ENCODE data around the gene URB1.
A peak's percentile ranks its signal among the peaks of the same experiment; 100 is the strongest.
"Not testable (repeated sequence)": the region's sequence is repeated elsewhere in the genome, so short reads cannot be mapped to it uniquely, and the experiment has no call there.

URB1 gene

DNA sequence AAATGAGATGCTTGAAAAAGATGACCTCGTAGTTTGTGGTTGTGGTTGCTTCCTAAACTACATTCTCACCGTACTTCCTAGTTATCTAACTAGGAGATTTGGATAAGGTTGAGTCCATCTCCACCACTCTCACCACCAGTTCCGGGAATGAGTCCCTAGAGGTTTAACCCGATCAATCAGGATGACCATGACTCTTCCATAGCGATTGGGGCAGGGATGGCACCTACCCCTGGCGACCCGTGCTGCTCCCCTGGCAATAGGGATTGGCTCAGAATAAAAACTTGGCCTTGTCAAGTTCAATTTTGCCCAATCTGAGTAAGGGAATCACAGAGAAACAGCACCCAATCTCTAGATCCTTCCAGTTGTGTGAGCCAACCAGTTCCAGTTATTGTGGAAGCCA is 111.3 kb downstream of the URB1 start:
- DNase-seq: no peak

DNA sequence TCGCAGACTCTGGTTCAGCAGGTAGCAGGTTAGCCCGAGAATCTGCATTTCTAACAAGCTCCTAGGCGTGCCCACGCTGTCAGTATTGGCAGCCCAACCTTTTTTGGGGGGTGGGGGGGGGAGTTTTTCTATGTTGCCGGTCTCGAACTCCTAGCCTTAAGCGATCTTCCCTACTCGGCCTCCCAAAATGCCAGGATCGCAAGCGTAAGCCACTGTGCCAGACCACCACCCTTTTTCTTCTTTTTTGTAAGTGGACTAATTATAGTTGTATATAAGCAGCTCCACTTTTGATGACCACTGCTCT is 113.5 kb downstream of the URB1 start:
- no peak for DNase-seq

DNA sequence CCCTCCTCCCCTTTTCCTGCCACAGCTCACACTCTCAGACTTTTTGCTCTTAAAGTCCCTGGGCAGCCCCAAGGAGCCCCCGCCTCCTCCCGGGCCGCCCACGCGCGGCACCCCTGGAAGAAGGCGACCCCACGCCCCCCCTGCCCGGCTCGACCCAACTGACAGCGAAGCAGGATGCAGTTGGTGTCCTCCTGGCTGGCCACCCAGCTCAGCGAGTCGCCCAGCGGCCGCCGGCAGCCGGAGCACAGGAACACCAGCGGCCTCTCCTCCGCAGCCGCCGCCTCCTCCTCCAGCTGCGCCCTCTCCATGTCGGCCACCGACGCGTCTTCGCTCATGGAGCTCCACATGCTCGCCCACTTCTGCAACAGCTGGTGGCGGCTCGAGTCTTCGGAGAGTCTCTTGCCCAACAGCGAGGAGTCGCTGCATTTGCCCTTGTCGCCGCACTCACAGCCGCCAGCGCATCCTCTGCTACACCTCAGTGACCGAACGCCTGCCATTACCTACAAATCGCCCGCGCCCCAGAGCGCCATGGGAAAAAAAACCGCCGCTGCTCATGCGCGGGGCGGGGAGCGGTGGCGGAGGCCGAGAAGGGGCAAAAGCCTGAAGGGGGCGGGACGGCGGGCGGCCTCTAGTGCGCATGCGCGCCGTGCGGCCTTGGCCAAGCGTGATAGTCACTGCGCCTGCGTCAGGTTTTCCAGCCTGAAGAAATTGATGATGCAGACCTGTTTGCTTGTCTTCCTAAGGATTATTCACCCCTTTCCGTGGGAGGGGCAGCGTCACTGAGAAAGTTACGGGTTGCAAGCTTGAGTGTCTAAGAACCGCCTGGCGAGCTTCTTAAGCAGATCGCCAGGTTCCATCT is 114.1 kb downstream of the URB1 start, which contains the start of gene MIS18A:
Gene MIS18A (minus strand): TSS at position 532 of the 859 bp plus-strand sequence. CDS start 35 bp downstream, at position 497.
- peak; percentile 96 for DNase-seq

DNA sequence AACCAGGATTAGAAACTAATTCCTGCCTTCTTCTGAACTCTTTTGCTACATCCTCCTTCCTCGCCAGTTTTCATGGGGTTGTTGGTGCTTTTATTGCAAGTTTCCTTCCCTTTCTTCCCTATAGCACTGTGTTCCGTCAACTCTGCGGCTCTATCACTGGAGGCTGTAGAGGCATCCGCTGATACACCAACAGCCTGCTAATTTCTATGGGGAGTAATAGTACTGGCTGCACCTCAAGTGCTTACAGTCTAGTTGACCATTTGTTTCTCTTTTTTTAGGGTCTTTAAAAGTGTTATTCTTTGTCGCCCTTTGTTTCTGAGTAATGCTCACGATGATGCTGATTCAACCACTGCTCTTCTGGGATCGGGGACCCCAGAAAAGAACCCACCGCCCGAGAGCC is 114.7 kb downstream of the URB1 start:
- no peak for DNase-seq

DNA sequence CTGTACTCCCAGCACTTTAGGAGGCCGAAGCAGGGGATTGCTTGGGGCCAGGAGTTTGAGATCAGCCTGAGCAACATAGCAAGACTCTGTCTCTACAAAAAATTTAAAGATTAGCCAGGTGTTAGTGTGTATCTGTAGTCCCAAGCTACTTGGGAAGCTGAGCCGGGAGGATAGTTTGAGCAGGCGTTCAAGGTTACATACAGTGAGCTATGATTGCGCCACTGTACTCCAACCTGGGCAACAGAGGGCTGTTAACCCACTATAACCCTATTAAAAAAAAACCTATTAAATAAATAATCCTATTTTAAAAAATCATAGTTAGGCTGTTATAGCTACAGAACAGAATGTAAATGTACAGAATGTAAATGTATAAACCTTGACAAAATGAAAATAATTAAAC is 116.1 kb downstream of the URB1 start:
- no peak for DNase-seq

DNA sequence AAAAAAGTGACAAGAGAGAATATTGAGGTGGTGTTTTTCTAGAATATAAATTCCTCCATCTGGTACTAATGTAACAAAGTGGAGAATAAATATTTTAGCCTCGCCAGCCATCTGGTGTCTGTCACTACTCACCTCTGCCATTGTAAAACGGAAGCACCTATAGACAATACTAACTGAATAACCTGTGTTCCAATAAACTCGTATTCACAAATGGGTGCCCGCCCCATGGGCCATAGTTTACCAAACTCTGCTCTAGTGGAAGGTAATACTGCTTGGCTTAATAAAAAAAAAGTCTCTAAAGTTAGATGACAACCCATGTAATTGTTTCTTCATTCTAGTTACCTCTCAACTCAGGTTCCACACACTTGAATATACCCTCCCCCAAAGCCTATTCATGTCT is 122.1 kb downstream of the URB1 start:
- DNase-seq: no peak

DNA sequence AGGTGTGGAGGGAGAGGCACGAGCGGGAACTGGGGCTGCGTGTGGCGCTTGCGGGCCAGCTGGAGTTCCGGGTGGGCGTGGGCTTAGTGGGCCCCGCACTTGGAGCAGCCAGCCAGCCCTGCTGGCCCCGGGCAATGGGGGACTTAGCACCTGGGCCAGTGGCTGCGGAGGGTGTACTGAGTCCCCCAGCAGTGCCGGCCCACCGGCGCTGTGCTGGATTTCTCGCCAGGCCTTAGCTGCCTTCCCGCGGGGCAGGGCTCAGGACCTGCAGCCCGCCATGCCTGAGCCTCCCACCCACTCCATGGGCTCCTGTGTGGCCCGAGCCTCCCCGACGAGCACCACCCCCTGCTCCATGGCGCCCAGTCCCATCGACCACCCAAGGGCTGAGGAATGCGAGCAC is 127.5 kb downstream of the URB1 start:
- not testable (repeated sequence) for DNase-seq

DNA sequence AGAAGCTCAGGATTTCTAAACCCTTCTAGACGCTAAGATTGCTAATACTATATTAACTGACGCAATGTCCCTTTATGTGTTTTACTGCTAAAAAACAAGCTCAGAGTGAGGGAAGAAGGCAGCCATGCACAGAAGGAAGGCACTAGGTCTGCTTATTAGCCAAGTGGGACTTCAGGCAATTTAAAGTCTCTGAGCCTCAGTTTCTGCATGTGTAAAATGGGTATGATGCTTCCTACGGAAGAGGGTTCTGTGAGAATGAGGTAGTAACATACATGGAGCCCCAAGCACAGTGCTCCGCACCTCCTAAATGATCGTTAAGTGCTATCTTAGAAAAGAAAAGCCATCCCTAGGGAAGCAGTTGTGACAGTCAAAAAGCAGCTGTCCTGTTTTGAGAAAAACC is 130.9 kb downstream of the URB1 start:
- no peak for DNase-seq

Measured in CD4-positive, alpha-beta T cell treated with Interleukin-17A for 1 hour (primary cell).